Testis (tissue), 3 donors: ENCODE data around the gene PSMB10. TPM values are rescaled to one million over a fixed set of nuclear protein-coding genes. Genes with fewer than 3 reads are reported as not detected.
A peak's percentile ranks its signal among the peaks of the same experiment; 100 is the strongest.

Source experiments
- DNase-seq: peaks from one replicate; pipeline ENCODE4 v3.0.0-alpha.2; 2019
- H3K27ac ChIP-seq, 2 donors: fragments of 200-600 bp; sonication (generic); one replicate each; pipeline ENCODE4 v1.5.1; 2019
- H3K27me3 ChIP-seq: fragments of 200-600 bp; sonication (generic); one replicate; pipeline ENCODE4 v1.5.1; 2019
- H3K36me3 ChIP-seq: fragments of 200-600 bp; sonication (generic); one replicate; pipeline ENCODE4 v1.5.1; 2017; ENCODE audit warnings: low read depth; ENCODE audit errors: missing control alignments
- H3K4me1 ChIP-seq: fragments of 200-600 bp; sonication (generic); one replicate; pipeline ENCODE4 v1.5.1; 2019
- H3K4me3 ChIP-seq, 2 donors: fragments of 200-600 bp; sonication (generic); one replicate each; pipeline ENCODE4 v1.5.1; 2017 to 2019
- H3K9me3 ChIP-seq: fragments of 200-600 bp; sonication (generic); one replicate; pipeline ENCODE4 v1.5.1; 2017
- CTCF ChIP-seq, 3 experiments: fragments of 450-650 bp in 2 of 3; fragments of 200-600 bp in 1 of 3; sonication (generic) in 1 of 3; IDR thresholded peaks; one replicate each; pipeline ENCODE4 v1.5.1; 2016 to 2019; ENCODE audit warnings: antibody characterized with exemption in 3 of 3, mild to moderate bottlenecking in 2 of 3, moderate library complexity in 1 of 3
- POLR2A ChIP-seq: fragments of 450-650 bp; IDR thresholded peaks from one replicate; pipeline ENCODE4 v1.6.1; 2017; ENCODE audit warnings: antibody characterized with exemption, mild to moderate bottlenecking, moderate library complexity
- WGBS, 2 donors: methylation state at CpG; one replicate each; pipeline ENCODE4 v1.1.5; 2018; 5-methylcytosine and 5-hydroxymethylcytosine counted together
- intact Hi-C: fragments of 100-400 bp; cut with DNase I; formaldehyde crosslinking; loops from one replicate; pipeline ENCODE4 v1.15.1; 2023; ENCODE audit warnings: low total_unique reads
- polyA plus RNA-seq: library from polyadenylated mRNA; stranded (reverse); fragments of 350-450 nt; fragmentation: Illumina TruSeq; extraction: RNeasy Lipid Tissue Mini Kit (QIAGEN cat#74804); gene quantifications from one replicate; pipeline ENCODE4 v1.2.3, GENCODE V29; 2014; ENCODE audit warnings: low read depth, low replicate concordance; ENCODE audit not compliant: insufficient read depth
- total RNA-seq, 2 donors: library from RNA; depleted of rRNA; stranded (reverse); fragments of >200 nt; gene quantifications; one replicate each; pipeline ENCODE4 v1.2.3, GENCODE V29; 2016

Gene PSMB10
- total and polyA plus RNA-seq, 3 donors from 2014 or later, result 13.2 to 49.1 (median 14.2) TPM

DNA sequence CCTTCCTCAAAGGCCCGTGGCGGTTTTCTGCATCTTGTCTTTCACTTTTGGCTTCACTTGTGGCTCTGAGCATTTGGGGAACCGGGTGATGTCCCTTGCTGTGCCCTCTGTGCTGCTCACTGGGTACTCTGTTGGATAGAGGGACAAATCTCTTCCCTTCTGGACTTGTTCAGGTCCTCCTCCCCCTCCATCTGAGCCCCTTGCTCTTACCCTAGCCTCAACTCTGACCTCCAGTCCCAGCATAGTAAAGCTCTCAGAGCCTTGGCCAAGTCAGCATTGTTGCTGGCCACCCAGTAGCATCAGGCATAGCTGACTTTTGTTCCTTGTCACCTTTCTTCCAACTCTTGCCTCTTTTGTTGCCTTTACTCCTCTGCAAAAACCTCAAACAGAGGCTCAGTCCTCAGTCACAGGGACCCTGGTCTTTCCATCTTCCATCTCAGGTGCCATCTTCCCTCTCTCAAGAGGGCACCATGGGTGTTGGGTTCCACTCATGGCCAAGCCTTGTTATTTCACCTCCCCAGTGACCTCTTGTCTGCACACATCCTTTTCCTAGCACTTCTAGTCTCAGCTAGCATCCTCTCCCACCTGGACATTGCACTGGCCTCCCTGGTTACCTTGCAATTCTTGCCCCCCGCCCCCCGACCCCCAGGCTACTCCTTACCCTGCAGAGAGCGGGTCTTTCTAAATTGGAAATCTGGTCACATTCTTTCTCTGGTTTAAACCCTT, 393 bp upstream of the PSMB10 start:
- intact Hi-C loops, result no loop called here
- DNase-seq, result no peak

DNA sequence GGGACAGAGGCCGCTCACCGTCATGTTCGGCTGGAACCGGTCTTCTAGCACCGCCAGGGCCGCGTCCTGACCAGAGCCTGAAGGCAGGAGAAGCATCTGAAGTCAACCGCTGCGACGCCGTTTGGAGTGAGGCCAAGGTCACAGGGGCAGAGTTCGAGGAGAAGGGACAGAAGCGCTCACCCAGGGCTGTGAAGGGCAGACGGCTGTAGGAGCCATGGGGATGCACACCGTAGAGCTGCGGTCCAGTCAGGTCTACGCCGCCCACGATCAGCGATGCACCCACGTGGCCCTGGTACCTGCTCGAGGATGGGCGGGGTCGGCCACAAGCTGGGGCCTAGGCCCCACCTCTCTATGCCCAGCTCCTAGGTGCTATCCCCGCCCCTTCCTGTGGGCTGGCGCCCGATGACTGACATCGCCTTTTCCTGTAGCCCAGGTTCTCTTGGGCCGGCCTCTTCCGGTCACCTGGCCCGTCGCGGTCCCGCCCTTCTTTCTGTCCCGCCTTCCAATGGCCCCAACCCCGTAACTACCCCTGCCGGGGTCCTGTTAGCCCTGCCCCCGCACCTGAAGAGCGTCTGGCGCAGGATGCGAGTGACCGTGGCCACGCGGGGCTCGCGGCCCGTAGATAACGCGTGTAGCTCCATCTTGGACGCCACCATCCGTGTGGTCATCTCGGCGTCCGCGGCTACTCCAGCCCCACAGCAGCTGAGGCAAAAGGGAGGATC, 1.1 kb downstream of the PSMB10 start:
- peak; percentile 99 for DNase-seq
- peaks cover 26% of the 10 kb centered on the region for H3K4me1 ChIP-seq
- H3K9me3 ChIP-seq, result no peaks in the 10 kb centered on the region
- WGBS, 2 donors, result 2 to 3% methylated on average over 13 to 54 of the region's 55 CpGs
- TF ChIP-seq CTCF (IDR thresholded peaks at IDR 0.05) (peak in 1 of 3 experiments; percentile 3), POLR2A (peak; percentile 34)
- H3K27me3 ChIP-seq, result no peaks in the 10 kb centered on the region
- peak overlapping the region; percentile 70 to 85 for H3K4me3 ChIP-seq
- H3K36me3 ChIP-seq, result no peaks in the 10 kb centered on the region
- H3K27ac ChIP-seq, result peak overlapping the region; percentile 60 to 94
- intact Hi-C loops, result no loop called here

More for the DNA sequence above, 393 bp upstream of the PSMB10 start:
- Histone ChIP-seq H3K27ac (peak overlapping the region; percentile 60 to 94), H3K9me3 (no peaks in the 10 kb centered on the region), H3K36me3 (no peaks in the 10 kb centered on the region), H3K4me1 (peaks cover 18% of the 10 kb centered on the region), H3K27me3 (no peaks in the 10 kb centered on the region), H3K4me3 (peak overlapping the region; percentile 70 to 85)
- 43 to 50% methylated on average over 6 of the region's 6 CpGs for WGBS, 2 donors
- no peak for TF ChIP-seq POLR2A
- no peak for TF ChIP-seq CTCF (IDR thresholded peaks at IDR 0.05)

DNA sequence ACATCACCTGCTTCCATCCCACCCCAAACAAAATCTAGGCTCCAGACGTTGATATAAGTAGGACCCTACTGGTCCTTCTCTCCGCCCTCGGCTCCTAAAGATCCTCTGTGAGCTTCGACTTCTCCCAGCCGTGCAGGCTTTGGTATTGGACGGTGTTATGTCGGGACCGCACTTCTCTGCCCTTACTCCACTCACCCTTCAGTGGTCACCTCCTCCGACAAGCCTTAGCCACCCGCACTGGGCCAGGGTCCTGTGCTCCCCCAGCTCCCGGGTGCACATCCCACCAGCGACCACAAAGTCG, 1.6 kb downstream of the PSMB10 start:
- intact Hi-C loops, result no loop called here
- no peak for DNase-seq

GRCh38 chr16:67934306-67935100, 2.1 kb downstream of the PSMB10 start:
- Histone ChIP-seq H3K27me3 (no peaks in the 10 kb centered on the region), H3K9me3 (no peaks in the 10 kb centered on the region), H3K4me1 (peaks cover 26% of the 10 kb centered on the region), H3K36me3 (no peaks in the 10 kb centered on the region), H3K27ac (peak overlapping the region in 1 of 2 donors; percentile 43), H3K4me3 (no peak overlapping the region)
- intact Hi-C loops, result no loop called here
- DNase-seq, result no peak
- no peak for TF ChIP-seq CTCF (IDR thresholded peaks at IDR 0.05)
- TF ChIP-seq POLR2A, result no peak
- WGBS, 2 donors, result 40 to 59% methylated on average over 13 of the region's 13 CpGs

More for the DNA sequence above, 1.6 kb downstream of the PSMB10 start:
- Histone ChIP-seq H3K4me1 (peaks cover 26% of the 10 kb centered on the region), H3K4me3 (peak overlapping the region; percentile 70 to 85), H3K9me3 (no peaks in the 10 kb centered on the region), H3K27me3 (no peaks in the 10 kb centered on the region), H3K36me3 (no peaks in the 10 kb centered on the region), H3K27ac (peak overlapping the region; percentile 43 to 94)
- WGBS, 2 donors, result 4 to 20% methylated on average over 6 to 13 of the region's 13 CpGs
- TF ChIP-seq CTCF (IDR thresholded peaks at IDR 0.05) (no peak), POLR2A (no peak)
